Measurements from ENCODE around the gene ZBTB7A. TPM values are rescaled to one million over a fixed set of nuclear protein-coding genes. Genes with fewer than 3 reads are reported as not detected.

The ZBTB7A gene
- total and polyA plus RNA-seq, 10 of the 15 experiments (the other 5 are each of a cell fraction or from before 2014, with no cell fraction given), result 0.26 to 42.4 (median 4.5) TPM

DNA sequence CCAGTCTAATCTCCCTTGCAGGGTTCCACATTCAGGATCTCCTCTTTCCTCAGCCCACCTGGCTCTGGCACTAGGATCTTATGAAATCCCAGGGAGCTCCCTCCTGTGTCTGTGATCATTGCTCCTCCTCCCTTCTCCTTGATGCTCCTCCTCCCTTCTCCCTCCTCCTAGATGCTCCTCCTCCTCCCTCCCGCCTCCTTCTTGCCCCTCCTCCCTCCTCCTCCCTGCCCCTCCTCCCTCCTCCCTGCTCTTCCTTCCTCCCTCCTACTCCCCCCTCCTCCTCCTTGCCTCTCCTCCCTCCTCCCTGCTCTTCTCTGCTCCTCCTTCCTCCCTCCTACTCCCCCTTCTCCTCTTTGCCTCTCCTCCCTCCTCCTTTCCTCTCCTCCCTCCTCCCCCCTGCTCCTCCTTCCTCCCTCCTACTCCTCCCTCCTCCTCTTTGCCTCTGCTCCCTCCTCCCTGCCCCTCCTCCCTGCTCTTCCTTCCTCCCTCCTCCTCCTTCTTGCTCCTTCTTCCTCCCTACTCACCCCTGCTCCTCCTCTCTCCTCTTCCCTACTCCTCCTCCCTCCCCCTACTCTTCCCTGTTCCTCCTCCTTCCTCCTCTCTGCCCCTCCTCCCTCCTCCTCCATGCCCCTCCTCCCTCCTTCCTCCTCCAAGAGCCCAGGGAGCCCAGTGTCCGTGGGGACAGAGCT is 14.9 kb upstream of the ZBTB7A start (continued):
- TF ChIP-seq NFXL1 (IDR thresholded peaks at IDR 0.05; ENCODE audit: borderline replicate concordance) (peak; percentile 93), CBX5 (IDR thresholded peaks at IDR 0.05; ENCODE audit: low read depth) (no peak), ZBTB4 (CRISPR knock-in tag; IDR thresholded peaks at IDR 0.05) (no peak), POU2F2 (IDR thresholded peaks at IDR 0.05; ENCODE audit: borderline replicate concordance, low read depth, low read length) (no peak), CTCF (IDR thresholded peaks at IDR 0.05 in 2 of 3, conservative IDR thresholded peaks at IDR 0.05 in 1 of 3; ENCODE audit: control insufficient read depth in 2 of 3, extremely low read depth in 1 of 3, insufficient read depth in 1 of 3, low read depth in 3 of 3, low read length in 3 of 3) (no peak), SMAD1 (IDR thresholded peaks at IDR 0.05; ENCODE audit: low read depth, partially characterized antibody) (no peak), RELA (IDR thresholded peaks at IDR 0.05; ENCODE audit: borderline replicate concordance, partially characterized antibody) (no peak), IKZF2 (IDR thresholded peaks at IDR 0.05) (0 out of 4 replicates have a peak, but pooled peaks of 1 of the 2 experiments have one; percentile 27), ZNF24 (IDR thresholded peaks at IDR 0.05) (no peak), SMAD5 (IDR thresholded peaks at IDR 0.05; ENCODE audit: low read depth) (no peak), IKZF1 (conservative IDR thresholded peaks at IDR 0.05) (no peak), BCLAF1 (IDR thresholded peaks at IDR 0.05) (no peak)
- TF ChIP-seq, protein P1, sequence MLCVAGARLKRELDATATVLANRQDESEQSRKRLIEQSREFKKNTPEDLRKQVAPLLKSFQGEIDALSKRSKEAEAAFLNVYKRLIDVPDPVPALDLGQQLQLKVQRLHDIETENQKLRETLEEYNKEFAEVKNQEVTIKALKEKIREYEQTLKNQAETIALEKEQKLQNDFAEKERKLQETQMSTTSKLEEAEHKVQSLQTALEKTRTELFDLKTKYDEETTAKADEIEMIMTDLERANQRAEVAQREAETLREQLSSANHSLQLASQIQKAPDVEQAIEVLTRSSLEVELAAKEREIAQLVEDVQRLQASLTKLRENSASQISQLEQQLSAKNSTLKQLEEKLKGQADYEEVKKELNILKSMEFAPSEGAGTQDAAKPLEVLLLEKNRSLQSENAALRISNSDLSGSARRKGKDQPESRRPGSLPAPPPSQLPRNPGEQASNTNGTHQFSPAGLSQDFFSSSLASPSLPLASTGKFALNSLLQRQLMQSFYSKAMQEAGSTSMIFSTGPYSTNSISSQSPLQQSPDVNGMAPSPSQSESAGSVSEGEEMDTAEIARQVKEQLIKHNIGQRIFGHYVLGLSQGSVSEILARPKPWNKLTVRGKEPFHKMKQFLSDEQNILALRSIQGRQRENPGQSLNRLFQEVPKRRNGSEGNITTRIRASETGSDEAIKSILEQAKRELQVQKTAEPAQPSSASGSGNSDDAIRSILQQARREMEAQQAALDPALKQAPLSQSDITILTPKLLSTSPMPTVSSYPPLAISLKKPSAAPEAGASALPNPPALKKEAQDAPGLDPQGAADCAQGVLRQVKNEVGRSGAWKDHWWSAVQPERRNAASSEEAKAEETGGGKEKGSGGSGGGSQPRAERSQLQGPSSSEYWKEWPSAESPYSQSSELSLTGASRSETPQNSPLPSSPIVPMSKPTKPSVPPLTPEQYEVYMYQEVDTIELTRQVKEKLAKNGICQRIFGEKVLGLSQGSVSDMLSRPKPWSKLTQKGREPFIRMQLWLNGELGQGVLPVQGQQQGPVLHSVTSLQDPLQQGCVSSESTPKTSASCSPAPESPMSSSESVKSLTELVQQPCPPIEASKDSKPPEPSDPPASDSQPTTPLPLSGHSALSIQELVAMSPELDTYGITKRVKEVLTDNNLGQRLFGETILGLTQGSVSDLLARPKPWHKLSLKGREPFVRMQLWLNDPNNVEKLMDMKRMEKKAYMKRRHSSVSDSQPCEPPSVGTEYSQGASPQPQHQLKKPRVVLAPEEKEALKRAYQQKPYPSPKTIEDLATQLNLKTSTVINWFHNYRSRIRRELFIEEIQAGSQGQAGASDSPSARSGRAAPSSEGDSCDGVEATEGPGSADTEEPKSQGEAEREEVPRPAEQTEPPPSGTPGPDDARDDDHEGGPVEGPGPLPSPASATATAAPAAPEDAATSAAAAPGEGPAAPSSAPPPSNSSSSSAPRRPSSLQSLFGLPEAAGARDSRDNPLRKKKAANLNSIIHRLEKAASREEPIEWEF (IDR thresholded peaks at IDR 0.05; ENCODE audit: insufficient replicate concordance, low read depth, low read length), result no peak

All from GM12878 (cell line).